SK-N-SH (cell line): ENCODE data around the gene CSH2. TPM values are rescaled to one million over a fixed set of nuclear protein-coding genes. Genes with fewer than 3 reads are reported as not detected.

Source experiments
- CTCF ChIA-PET: fragments of 300-600, 350-600 bp; formaldehyde crosslinking; extraction: SDS; loops from one replicate; lab custom pipeline; 2021; lab: Yijun Ruan, JAX
- POLR2A ChIA-PET: fragments of 350-600 bp; sonication (Branson Sonifier 250); formaldehyde crosslinking; extraction: SDS; loops from one replicate; lab custom pipeline; 2020; ENCODE audit warnings: antibody characterized with exemption, inconsistent platforms; lab: Yijun Ruan, JAX
- DNase-seq: peaks from one replicate; pipeline ENCODE4 v3.0.0; 2012
- H2AFZ ChIP-seq: fragments of 200-600 bp; sonication (generic); 2 replicates; pipeline ENCODE4 v1.8.1; 2016; ENCODE audit warnings: antibody characterized with exemption, mild to moderate bottlenecking, low read depth
- H3F3A ChIP-seq: fragments of 200-600 bp; sonication (generic); replicated peaks from 2 replicates; pipeline ENCODE3; 2016; ENCODE audit warnings: antibody characterized with exemption, mild to moderate bottlenecking; ENCODE audit not compliant: insufficient read depth
- H3K27ac ChIP-seq, 2 experiments: fragments of 200-500 bp in 1 of 2; fragments of 200-600 bp in 1 of 2; sonication (Bioruptor generic) in 1 of 2; sonication (generic), shearing (Covaris generic) in 1 of 2; 2 replicates each; pipeline versions ENCODE4 v1.5.1 to v1.6.1; 2014 to 2016; ENCODE audit warnings: low read depth in 2 of 2, inconsistent platforms in 1 of 2, low read length in 1 of 2, mild to moderate bottlenecking in 1 of 2, mixed read lengths in 1 of 2
- H3K27me3 ChIP-seq: fragments of 200-600 bp; sonication (generic), shearing (Covaris generic); 2 replicates; pipeline ENCODE4 v1.6.1; 2016; ENCODE audit warnings: mixed run types; ENCODE audit not compliant: insufficient read depth
- H3K36me3 ChIP-seq, 2 experiments: fragments of 200-500 bp in 1 of 2; fragments of 200-600 bp in 1 of 2; sonication (Bioruptor generic) in 1 of 2; sonication (generic) in 1 of 2; replicated peaks in 1 of 2; 2 replicates each; pipeline versions ENCODE3 to v1.5.1; 2014 to 2016; ENCODE audit warnings: low read length in 1 of 2, mild to moderate bottlenecking in 1 of 2; ENCODE audit not compliant: insufficient read depth in 2 of 2, control insufficient read depth in 1 of 2
- H3K4me1 ChIP-seq, 2 experiments: fragments of 200-500 bp in 1 of 2; fragments of 200-600 bp in 1 of 2; sonication (Bioruptor generic) in 1 of 2; sonication (generic), shearing (Covaris generic) in 1 of 2; 2 replicates each; pipeline versions ENCODE4 v1.5.1 to v1.6.1; 2014 to 2016; ENCODE audit warnings: low read depth in 1 of 2, low read length in 1 of 2, mixed run types in 1 of 2; ENCODE audit not compliant: insufficient read depth in 2 of 2, control insufficient read depth in 1 of 2
- H3K4me2 ChIP-seq: fragments of 200-600 bp; sonication (generic), shearing (Covaris generic); 2 replicates; pipeline ENCODE4 v1.6.1; 2017; ENCODE audit warnings: mixed run types
- H3K4me3 ChIP-seq, 2 experiments: fragments of 200-500 bp in 1 of 2; fragments of 200-600 bp in 1 of 2; sonication (Bioruptor generic) in 1 of 2; sonication (generic), shearing (Covaris generic) in 1 of 2; 2 replicates each; pipeline versions ENCODE4 v1.5.1 to v1.8.1; 2014 to 2016; ENCODE audit warnings: low read depth in 2 of 2, inconsistent platforms in 1 of 2, low read length in 1 of 2, mild to moderate bottlenecking in 1 of 2, mixed read lengths in 1 of 2, moderate library complexity in 1 of 2
- H3K79me2 ChIP-seq: fragments of 200-600 bp; sonication (generic); 2 replicates; pipeline ENCODE4 v1.8.1; 2017; ENCODE audit warnings: mild to moderate bottlenecking; ENCODE audit not compliant: insufficient read depth
- H3K9ac ChIP-seq: fragments of 200-600 bp; sonication (generic); 2 replicates; pipeline ENCODE4 v1.6.1; 2017; ENCODE audit warnings: mixed run types
- H3K9me2 ChIP-seq: fragments of 200-600 bp; sonication (generic); 2 replicates; pipeline ENCODE4 v1.6.1; 2017; ENCODE audit warnings: mixed run types
- H3K9me3 ChIP-seq: fragments of 200-600 bp; sonication (generic); 2 replicates; pipeline ENCODE4 v1.6.1; 2017; ENCODE audit warnings: mixed run types, mild to moderate bottlenecking, moderate library complexity
- H4K20me1 ChIP-seq: fragments of 200-600 bp; sonication (generic); 2 replicates; pipeline ENCODE4 v1.6.1; 2017; ENCODE audit warnings: mild to moderate bottlenecking, mixed run types; ENCODE audit not compliant: insufficient read depth
- ELF1 ChIP-seq: IDR thresholded peaks from 2 replicates; pipeline ENCODE4 v1.4.0; 2012
- EP300 ChIP-seq, 2 experiments: IDR thresholded peaks; 2 replicates each; pipeline versions ENCODE4 v1.4.0 to v1.6.1; 2012; ENCODE audit warnings: borderline replicate concordance in 1 of 2, low read depth in 1 of 2, low read length in 1 of 2
- EZH2phosphoT487 ChIP-seq: fragments of 200-600 bp; sonication (generic); IDR thresholded peaks from 2 replicates; pipeline ENCODE4 v1.6.1; 2017; ENCODE audit warnings: low read depth, mixed run types, mild to moderate bottlenecking, antibody characterized with exemption, moderate library complexity, borderline replicate concordance
- FOXJ3 ChIP-seq: sonication (generic); formaldehyde crosslinking; IDR thresholded peaks from 2 replicates; pipeline ENCODE4 v1.5.1; 2020; ENCODE audit warnings: mild to moderate bottlenecking, missing genetic modification reagents
- GATA2 ChIP-seq: sonication (generic); formaldehyde crosslinking; IDR thresholded peaks from 2 replicates; pipeline ENCODE4 v1.5.0; 2020; ENCODE audit warnings: mild to moderate bottlenecking, missing genetic modification reagents
- MXI1 ChIP-seq: IDR thresholded peaks from 2 replicates; pipeline ENCODE4 v1.6.1; 2012; ENCODE audit warnings: mild to moderate bottlenecking, low read depth, low read length, improper control_type of control experiment
- NFIC ChIP-seq: IDR thresholded peaks from 2 replicates; pipeline ENCODE4 v1.4.0; 2012; ENCODE audit warnings: borderline replicate concordance
- NRF1 ChIP-seq: IDR thresholded peaks from 2 replicates; pipeline ENCODE4 v1.6.1; 2012; ENCODE audit warnings: low read depth, mild to moderate bottlenecking, low read length
- POLR2AphosphoS5 ChIP-seq: IDR thresholded peaks from 2 replicates; pipeline ENCODE4 v1.6.1; 2012; ENCODE audit warnings: low read depth, low read length
- RXRA ChIP-seq: IDR thresholded peaks from 2 replicates; pipeline ENCODE4 v1.4.0; 2012; ENCODE audit warnings: low read depth, mild to moderate bottlenecking, borderline replicate concordance
- SMC3 ChIP-seq: IDR thresholded peaks from 2 replicates; pipeline ENCODE4 v1.6.1; 2012; ENCODE audit warnings: low read depth, low read length, improper control_type of control experiment
- TCF12 ChIP-seq: IDR thresholded peaks from 2 replicates; pipeline ENCODE4 v1.4.0; 2012
- USF2 ChIP-seq: fragments of 150-350 bp; IDR thresholded peaks from 2 replicates; pipeline ENCODE4 v1.6.1; 2017; ENCODE audit warnings: antibody characterized with exemption, low read length, low read depth, borderline replicate concordance
- WGBS: methylation state at CpG from one replicate; pipeline ENCODE4 v1.1.6; 2017; ENCODE audit warnings: low lambda C conversion rate; 5-methylcytosine and 5-hydroxymethylcytosine counted together
- polyA plus RNA-seq, 3 experiments: library from polyadenylated mRNA; depleted of rRNA; stranded (reverse); fragments of >200 nt; gene quantifications; 2 replicates each; pipeline ENCODE4 v1.2.3, GENCODE V29; 2012
- TF ChIP-seq, protein P1 (sequence below): IDR thresholded peaks from 2 replicates; pipeline ENCODE4 v1.4.0; 2012; ENCODE audit warnings: low read depth

The CSH2 gene
- polyA plus RNA-seq, 1 of the 3 experiments (the other 2 are of a cell fraction) = not detected

- 95% methylated on average over 14 of the region's 14 CpGs for WGBS
Observed at GRCh38 chr17:63833026-63833740, 40.3 kb downstream of the CSH2 start.

DNA sequence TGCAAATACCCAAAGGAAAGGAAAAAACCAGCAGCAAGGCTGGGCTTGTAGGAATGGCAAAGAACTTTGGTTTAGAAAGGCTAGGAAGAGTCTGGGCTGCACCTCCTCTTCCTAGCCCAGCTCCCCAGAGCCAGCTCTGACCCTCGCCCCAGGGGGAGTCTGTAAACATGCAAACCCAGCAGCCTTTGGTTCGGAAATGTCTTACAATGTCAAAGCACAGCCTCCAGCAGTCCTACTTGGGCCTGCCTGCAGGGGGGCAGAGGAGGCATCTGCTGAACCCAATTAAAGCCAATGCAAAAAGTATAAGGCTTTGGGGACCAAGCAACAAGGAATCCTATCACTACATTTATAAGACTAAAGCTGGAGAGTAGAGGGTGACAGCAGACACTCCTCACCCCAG, 41.0 kb downstream of the CSH2 start:
- H3K4me1 ChIP-seq = peaks cover 3 to 26% of the 10 kb centered on the region in 2 experiments; a peak in 2 of 4 replicates
- H3K9ac ChIP-seq = no peak overlapping the region
- H3K27ac ChIP-seq = no peak overlapping the region
- peaks cover 47% of the 10 kb centered on the region for H3K79me2 ChIP-seq
- H4K20me1 ChIP-seq = peaks cover 17% of the 10 kb centered on the region
- H3F3A ChIP-seq = peaks cover 30% of the 10 kb centered on the region
- peak; percentile 14 for TF ChIP-seq POLR2AphosphoS5
- no peak for TF ChIP-seq EP300 (IDR thresholded peaks at IDR 0.05; ENCODE audit: borderline replicate concordance in 1 of 2, low read depth in 1 of 2, low read length in 1 of 2)
- no peak overlapping the region for H3K4me3 ChIP-seq
- H2AFZ ChIP-seq = no peak overlapping the region
- H3K9me3 ChIP-seq = no peaks in the 10 kb centered on the region
- no peaks in the 10 kb centered on the region for H3K27me3 ChIP-seq
- H3K4me2 ChIP-seq = no peak overlapping the region
- H3K36me3 ChIP-seq = peaks cover 72 to 84% of the 10 kb centered on the region in 2 experiments
- H3K9me2 ChIP-seq = no peaks in the 10 kb centered on the region
- no peak for DNase-seq
- WGBS = 77% methylated on average over 2 of the region's 2 CpGs
- ChIA-PET CTCF (interaction anchor here (0.8 to 7.4 kb wide), 9 partner anchors 7 to 406 kb away, joined by 3 to 96 read pairs (median 3); partner anchors contain the start of genes PSMC5 and SMARCD2), POLR2A (interaction anchor here (1.1 to 9.1 kb wide), 3 partner anchors 9 to 138 kb away, joined by 3 to 108 read pairs (median 4); partner anchors contain the start of genes CCDC47, DDX42 and SMARCD2)

More at GRCh38 chr17:63833026-63833740, 40.3 kb downstream of the CSH2 start:
- Histone ChIP-seq H2AFZ (no peak overlapping the region), H4K20me1 (peaks cover 24% of the 10 kb centered on the region), H3K9me2 (no peaks in the 10 kb centered on the region), H3K9ac (no peak overlapping the region), H3K27me3 (no peaks in the 10 kb centered on the region), H3K4me1 (peaks cover 3 to 29% of the 10 kb centered on the region in 2 experiments; a peak in 2 of 4 replicates), H3K79me2 (peaks cover 46% of the 10 kb centered on the region), H3F3A (peaks cover 30% of the 10 kb centered on the region), H3K27ac (no peak overlapping the region), H3K4me3 (no peak overlapping the region), H3K4me2 (no peak overlapping the region), H3K36me3 (peaks cover 72 to 84% of the 10 kb centered on the region in 2 experiments), H3K9me3 (no peaks in the 10 kb centered on the region)
- ChIA-PET CTCF (interaction anchor here (0.8 to 3.1 kb wide), 17 partner anchors 8 to 407 kb away, joined by 3 to 27 read pairs (median 5); partner anchors contain the start of gene PSMC5), POLR2A (interaction anchor here (0.6 to 9.1 kb wide), 3 partner anchors 8 to 60 kb away, joined by 3 to 108 read pairs (median 4); partner anchors contain the start of genes CCDC47, DDX42 and SMARCD2)
- DNase-seq = no peak
- TF ChIP-seq EZH2phosphoT487 (no peak), EP300 (IDR thresholded peaks at IDR 0.05; ENCODE audit: borderline replicate concordance in 1 of 2, low read depth in 1 of 2, low read length in 1 of 2) (no peak), NFIC (no peak), MXI1 (no peak), SMC3 (no peak), FOXJ3 (CRISPR knock-in tag) (no peak), GATA2 (CRISPR knock-in tag) (no peak)

DNA sequence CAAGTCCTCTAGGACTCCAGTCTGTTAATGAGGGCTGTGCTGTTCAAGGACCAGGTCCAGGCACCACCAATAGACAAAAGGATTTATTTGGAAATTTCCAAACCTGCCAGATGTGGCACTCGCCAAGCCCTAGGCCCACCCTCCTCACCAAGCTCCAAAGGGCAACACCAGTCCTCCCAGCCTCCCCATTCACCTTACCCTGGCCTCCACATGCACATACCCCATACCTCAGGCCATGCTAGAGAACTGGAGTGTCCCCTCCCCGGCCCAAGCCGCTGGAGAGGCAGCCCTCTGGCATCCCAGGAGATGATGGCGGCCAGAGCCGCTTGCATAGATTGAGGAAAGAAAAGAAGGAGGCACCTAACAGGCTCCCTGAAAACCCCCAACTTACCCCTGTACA, 41.5 kb downstream of the CSH2 start:
- CTCF ChIA-PET = interaction anchor here (0.5 to 7.4 kb wide), 5 partner anchors 8 to 198 kb away, joined by 3 to 96 read pairs (median 3); partner anchors contain the start of gene SMARCD2
- TF ChIP-seq TCF12 (no peak), USF2 (no peak), SMC3 (no peak), ELF1 (no peak), NRF1 (no peak), RXRA (no peak)
- TF ChIP-seq, protein P1, sequence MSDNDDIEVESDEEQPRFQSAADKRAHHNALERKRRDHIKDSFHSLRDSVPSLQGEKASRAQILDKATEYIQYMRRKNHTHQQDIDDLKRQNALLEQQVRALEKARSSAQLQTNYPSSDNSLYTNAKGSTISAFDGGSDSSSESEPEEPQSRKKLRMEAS = no peak
- H3K79me2 ChIP-seq = peaks cover 44% of the 10 kb centered on the region
- 99% methylated on average over 5 of the region's 5 CpGs for WGBS
- no peaks in the 10 kb centered on the region for H3K9me3 ChIP-seq
- POLR2A ChIA-PET = interaction anchor here (1.1 to 9.1 kb wide), 2 partner anchors 9 to 138 kb away, joined by 3 to 108 read pairs; partner anchors contain the start of gene SMARCD2
- no peaks in the 10 kb centered on the region for H3K9me2 ChIP-seq
- H4K20me1 ChIP-seq = peaks cover 12% of the 10 kb centered on the region
- H3K9ac ChIP-seq = no peak overlapping the region
- no peak overlapping the region for H3K27ac ChIP-seq
- no peak overlapping the region for H3K4me3 ChIP-seq
- no peak for DNase-seq
- H3F3A ChIP-seq = peaks cover 30% of the 10 kb centered on the region
- peaks cover 3 to 26% of the 10 kb centered on the region in 2 experiments; a peak in 2 of 4 replicates for H3K4me1 ChIP-seq
- H3K27me3 ChIP-seq = no peaks in the 10 kb centered on the region
- H3K36me3 ChIP-seq = peaks cover 72 to 80% of the 10 kb centered on the region in 2 experiments
- H3K4me2 ChIP-seq = no peak overlapping the region
- H2AFZ ChIP-seq = no peak overlapping the region
